HG03060 (cell line): Measurements from ENCODE around the gene BCL2L11.
A peak's percentile ranks its signal among the peaks of the same experiment; 100 is the strongest.
"Not testable (repeated sequence)": the region's sequence is repeated elsewhere in the genome, so short reads cannot be mapped to it uniquely, and the experiment has no call there.

Experiments used
- ATAC-seq: cut with Tn5 transposase; IDR thresholded peaks from one replicate; pipeline ENCODE4 v1.9.1; 2021; ENCODE audit warnings: low read depth, moderate number of reproducible peaks; ENCODE audit not compliant: unreplicated experiment

The BCL2L11 gene, protein sequence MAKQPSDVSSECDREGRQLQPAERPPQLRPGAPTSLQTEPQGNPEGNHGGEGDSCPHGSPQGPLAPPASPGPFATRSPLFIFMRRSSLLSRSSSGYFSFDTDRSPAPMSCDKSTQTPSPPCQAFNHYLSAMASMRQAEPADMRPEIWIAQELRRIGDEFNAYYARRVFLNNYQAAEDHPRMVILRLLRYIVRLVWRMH

DNA sequence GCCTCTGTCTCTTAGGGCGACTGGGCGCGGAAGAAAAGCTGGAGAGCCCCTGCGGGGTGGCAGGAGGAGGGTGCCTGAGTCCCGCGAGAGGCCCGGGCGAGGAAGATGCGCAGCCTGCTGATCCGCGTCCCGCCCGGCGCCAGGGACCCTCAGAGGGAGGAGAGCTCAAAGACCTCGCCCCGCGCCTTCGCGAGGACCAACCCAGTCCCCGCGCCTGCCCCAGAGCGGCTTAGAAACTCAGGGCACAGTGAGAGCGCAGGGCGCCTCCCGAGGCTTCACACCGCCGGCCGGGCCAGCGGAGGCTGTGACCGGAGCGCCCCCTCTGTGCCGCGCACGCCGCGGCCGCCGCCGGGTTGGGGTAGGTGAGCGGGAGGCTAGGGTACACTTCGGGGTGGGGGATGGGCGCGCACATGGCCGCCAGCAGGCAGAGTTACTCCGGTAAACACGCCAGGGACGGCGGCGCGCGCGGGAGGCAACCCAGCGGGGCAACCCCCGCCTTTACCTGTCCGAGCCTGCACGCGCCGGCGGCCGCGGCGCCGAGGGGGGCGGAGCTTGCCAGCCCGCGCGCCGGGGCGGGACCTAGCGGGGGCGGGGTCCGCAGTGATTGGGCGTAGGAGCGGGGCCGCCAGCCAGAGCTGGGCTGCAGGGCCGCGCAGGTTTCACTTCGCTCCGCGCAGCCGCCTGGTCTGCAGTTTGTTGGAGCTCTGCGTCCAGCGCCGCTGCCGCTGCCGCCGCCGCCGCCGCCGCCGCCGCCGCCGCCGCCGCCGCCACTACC, at the start of gene BCL2L11:
TSS of gene BCL2L11 (plus strand) at position 662 of the 775 bp plus-strand sequence. CDS start 2,832 bp downstream, outside the sequence.
- ATAC-seq, result no peak

DNA sequence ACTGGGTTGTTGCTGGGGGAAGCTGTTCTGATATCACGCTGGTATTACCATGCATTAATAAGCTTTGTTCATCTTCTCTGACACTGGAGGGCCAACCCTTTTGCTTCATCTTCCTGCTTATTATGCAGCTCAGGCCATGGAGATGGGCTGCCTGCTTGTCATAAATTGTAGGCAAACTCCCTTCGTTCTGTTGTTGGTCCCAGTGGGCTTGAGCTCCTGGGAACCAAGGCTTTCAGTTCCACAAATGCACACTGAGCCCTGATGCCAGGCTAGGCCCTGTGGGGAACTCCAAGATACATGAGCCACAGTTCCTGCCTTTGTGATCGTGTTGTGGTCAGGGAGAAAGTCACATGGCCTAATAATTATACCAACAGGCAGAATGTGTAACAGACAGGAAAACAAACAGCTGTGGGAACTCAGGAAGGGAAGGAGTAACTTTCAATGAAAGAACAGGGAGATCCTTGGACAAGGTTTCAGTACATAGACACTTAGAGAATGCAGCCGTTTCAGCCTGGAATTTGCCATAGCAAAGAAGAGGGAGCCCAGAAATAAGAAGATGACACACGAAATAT, 49.0 kb upstream of the BCL2L11 start:
- no peak for ATAC-seq

DNA sequence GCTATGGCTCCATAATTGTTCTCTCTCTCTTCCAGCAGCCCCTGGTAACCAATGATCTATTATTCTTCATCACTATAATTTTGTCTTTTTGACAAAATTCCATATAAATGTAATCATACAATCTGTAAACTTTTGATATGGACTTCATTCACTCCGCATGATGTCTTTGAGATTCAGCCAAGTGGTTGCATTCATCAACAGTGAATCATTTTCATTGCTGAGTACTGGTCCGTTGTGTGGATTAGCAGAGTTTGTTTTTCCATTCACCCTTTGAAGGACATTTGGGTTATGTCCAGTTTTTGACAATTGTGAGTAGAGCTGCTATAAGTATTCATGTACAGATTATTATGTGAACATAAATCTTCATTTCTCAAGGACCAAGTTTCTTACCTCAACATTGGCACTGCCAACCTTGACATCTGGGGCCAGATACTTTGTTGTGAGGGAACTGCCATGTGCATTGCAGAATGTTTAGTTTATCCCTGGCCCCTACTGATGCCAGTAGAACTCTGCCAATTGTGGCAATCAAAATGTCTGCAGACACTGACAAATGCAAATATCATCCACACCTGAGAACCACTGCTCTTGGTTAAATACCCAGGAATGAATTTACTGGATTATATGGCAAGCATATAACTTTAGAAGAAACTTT, 48.4 kb upstream of the BCL2L11 start:
- ATAC-seq, result no peak

DNA sequence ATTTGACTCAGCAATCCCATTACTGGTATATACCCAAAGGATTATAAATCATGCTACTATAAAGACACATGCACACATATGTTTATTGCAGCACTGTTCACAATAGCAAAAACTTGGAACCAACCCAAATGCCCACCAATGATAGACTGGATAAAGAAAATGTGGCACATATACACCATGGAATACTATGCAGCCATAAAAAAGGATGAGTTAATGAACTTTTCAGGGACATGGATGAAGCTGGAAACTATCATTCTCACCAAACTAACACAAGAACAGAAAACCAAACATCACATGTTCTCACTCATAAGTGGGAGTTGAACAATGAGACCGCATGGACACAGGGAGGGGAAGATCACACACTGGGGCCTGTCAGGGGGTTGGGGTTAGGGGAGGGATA, 38.1 kb upstream of the BCL2L11 start:
- not testable (repeated sequence) for ATAC-seq

DNA sequence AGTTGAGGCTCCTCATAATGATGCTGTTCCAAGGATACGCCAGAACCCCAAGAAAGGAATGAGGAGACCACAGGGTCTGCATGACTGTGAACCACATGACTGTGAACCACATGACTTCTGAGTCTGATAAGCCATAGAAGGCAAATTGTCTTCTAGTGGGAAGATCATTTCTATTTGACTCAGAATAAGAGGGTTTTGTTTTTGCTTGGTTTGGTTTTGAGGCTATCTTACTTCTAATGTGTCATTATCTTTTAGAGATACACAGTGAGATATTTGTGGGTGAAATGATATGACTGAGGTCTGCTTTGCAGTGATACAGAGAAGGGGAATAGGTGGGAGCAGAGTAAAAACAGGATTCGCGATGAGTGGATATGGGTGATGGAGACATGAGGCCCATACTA, 28.9 kb upstream of the BCL2L11 start:
- ATAC-seq, result no peak

DNA sequence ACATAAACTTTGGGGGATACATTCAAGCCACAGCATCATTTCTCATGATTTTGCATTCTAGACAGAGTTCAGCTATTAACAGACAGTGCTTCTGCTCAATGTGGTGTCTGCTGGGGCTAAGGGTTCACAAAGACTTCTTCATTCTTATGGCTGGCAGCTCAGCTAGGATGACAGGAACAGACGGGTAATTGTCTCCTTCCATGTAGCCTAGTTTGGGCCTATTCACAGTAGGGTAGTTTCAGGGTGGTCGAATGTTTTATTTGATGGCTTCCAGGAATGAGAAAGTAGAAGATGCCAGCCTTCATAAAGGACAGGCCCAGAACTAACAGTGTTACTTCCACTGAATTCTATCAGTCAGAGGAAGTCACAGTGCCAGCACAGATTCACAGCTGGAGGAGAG, 26.0 kb upstream of the BCL2L11 start:
- ATAC-seq, result no peak

DNA sequence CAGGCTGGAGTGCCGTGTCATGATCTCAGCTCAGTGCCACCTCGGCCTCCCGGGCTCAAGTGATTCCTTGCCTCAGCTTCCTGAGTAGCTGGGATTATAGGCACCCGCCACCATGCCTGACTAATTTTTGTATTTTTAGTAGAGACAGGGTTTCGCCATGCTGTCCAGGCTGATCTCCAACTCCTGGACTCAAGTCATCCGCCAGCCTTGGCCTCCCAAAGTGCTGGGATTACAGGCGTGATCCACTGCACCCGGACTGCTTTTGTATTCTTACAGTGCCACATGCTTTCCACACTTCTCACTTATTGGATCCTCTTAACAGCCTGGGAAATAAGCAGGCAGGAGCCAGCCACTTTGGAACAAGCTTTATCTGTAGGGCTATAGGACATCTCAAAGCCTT, 25.3 kb upstream of the BCL2L11 start:
- no peak for ATAC-seq

DNA sequence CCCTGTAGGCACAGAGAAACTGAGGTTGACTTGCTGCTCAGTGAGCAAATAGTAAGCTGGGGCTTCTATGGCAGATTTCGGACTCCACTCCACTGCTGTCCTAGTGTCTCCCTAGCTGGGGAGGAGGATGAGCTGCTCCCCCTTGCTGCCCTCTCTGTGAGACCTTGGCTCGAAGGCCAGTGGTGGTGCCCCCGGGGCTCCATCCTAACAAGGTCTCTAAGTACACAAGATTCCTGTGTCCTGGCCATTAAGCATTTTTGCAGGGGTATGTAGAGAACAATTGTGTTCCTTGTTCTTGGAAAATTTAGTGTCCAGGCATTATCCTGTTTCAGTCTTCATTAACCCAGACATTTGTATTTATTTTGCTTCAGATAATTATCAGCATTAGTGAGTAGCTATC, 21.3 kb upstream of the BCL2L11 start:
- no peak for ATAC-seq

DNA sequence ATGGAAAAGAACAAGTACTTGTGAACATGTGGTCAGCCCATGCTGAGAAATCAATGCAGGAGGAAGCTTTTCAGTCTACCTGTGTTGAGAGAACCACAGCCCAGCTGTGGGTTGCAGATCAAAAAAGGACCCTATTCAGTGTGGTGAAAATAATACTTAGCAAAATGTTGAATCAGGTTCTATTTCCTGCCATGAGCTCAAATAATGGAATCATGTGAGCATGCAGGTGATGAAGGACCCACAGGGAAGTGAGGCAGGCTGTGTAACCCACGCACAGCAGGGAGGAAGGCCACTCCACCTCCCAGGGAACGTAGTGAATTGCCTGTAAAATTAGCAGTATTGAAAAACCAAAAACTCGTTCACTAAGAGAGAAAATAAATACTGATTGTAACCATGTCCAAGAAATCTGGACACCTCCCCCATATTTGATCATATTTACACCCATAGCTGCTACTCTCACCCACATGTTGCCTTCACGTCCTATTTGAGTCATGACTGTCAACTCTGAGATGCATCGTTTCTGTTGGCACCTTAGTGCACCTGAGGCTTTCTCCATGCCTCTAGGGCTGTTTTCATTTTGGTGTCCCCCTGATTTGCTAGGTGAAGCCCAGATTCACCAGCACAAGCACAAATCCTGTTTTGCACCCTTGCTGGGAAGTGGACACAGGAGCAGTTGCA, 20.5 kb upstream of the BCL2L11 start:
- peak; percentile 18 for ATAC-seq

DNA sequence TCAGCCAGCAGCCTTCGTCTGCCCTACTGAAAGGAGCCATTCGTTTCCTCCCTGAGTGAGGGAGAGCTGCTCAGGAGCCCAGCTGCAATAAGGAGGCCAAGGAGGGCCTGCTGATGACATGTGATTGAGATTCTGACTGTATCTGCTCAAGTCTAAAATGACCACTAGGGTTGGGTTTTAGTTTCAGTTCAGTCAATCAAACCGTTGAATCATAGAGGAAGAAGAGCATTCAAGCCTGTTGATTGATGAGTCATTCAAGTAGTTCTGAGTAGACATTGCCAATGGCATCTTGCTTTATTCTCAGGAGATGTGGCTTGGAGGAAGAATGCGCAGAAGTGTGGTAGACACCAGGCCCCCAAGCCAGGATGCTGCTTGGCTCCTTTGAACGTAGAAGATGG, 19.9 kb upstream of the BCL2L11 start:
- ATAC-seq, result peak; percentile 74

DNA sequence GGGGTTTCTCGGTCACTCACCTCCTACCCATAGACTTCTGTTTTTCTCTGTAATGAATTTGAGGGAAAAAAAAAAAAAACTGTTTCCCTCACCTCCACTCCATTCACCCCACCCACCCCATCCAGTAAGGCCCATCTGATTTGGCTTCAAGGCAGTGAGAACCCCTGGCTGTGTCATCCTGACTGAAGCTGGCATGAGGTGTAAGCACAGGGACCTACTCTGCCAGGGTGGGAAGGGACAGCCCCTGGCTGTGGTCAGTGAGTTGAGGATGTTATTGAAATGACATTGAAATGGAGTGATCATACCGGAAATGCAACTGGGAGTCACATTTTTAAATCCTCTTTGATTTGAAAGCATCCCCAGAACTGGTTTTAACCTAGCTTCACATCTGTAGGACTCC, 19.1 kb upstream of the BCL2L11 start:
- ATAC-seq, result no peak

DNA sequence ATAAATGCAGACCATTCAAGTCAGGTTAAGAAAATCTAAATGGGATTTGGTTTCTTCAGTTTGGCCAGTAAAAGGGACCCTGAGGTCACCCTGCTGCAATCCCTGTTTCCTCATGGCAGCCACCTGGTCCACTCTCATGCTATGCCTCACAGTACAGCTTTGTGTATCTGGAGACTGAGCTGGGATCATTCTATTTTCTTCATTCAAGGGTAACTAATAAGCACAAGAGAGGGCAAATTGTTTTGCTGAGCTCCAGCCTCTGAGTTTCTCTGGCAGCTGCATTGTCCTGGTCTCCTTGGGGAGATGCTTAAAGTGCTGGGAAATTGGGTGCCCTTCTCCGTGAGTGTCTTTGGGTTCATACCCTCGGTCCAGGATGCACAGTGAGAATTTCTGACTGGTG, 18.5 kb upstream of the BCL2L11 start:
- ATAC-seq, result no peak

DNA sequence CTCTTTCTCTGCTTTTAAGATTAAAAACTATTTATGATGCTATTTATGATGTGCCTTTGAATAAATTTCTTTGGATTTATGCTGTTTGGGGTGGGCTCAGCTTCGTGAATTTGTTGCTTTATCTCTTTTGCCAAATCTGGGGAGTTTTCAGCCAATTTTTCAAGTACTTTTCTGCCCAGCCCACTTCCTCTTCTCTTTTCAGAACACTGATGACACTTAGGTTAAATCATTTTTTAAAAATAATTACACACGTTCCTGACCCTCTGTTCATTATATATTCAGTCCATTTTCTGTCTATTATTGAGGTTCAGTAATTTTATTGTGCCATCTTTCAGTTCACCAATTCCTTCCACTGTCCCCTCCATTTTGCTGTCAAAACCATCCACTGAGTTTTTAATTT, 14.8 kb upstream of the BCL2L11 start:
- no peak for ATAC-seq

DNA sequence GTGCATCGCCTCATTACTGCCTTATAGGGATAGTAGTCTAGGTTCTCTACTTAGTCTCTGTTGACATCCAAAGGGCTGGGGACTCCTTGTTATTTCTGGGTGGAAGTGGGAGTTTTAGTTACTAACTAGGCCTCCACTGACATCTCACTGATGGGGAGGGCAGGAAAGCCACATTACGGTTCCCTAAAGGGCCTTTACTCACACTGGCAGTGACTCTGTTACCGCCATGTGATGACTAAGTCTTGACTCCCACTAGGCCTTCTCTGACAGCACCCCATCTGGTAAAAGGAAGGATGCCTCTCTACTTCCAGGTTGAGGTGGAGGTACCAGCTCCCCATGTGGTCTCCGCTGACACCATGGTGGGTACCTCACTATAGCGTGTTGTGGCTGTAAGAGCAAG, 14.0 kb upstream of the BCL2L11 start:
- ATAC-seq, result no peak

DNA sequence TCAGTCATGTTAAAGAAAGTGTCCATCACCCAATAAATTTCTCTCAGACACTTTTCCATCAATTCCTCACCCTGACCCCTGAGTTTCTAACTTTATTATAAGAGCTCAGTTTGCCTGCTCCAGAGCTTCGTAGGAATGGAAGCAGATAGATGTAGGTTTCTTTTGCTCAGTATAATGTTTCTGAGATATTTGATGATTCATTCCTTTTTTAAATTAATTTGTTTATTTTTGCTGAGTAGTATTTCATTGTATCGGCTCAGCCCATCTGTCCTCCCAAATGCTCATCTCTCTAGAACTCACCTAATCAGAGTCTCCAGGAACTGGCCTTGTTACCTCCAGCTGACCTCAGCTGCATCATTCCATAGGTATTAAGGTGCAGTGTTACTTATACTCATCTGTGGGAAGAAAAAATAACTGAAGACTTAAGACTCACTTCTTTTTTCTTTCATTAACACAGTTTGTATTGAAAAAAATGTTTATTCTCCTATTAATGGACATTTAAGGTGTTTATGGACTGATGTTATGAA, 11.9 kb upstream of the BCL2L11 start:
- ATAC-seq, result no peak

DNA sequence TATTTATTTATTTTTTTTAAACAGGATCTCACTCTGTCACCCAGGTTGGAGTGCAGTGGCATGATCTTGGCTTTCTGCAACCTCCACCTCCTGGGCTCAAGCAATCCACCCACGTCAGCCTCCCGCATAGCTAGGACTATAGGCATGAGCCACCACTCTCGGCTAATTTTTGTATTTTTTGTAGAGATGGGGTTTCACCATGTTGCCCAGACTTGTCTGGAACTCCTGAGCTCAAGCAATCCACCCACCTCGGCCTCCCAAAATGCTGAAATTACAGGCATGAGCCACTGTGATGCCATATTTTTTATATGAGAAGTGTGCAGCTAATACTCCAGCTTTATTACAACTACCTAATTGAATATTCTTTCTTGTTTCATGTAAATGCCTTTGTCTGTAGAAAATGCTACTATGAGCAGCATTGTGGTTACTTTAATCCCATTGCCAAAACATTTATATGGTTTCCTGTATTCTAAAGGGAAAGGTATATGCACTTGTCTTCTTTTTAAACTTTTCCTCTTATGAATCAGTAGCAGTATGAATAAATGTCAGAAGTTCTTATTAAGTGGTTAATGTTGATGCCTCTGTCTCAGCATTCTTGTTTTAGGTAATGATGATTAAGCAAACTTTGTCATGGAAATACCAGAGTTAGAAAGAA, 9.5 kb upstream of the BCL2L11 start:
- no peak for ATAC-seq

DNA sequence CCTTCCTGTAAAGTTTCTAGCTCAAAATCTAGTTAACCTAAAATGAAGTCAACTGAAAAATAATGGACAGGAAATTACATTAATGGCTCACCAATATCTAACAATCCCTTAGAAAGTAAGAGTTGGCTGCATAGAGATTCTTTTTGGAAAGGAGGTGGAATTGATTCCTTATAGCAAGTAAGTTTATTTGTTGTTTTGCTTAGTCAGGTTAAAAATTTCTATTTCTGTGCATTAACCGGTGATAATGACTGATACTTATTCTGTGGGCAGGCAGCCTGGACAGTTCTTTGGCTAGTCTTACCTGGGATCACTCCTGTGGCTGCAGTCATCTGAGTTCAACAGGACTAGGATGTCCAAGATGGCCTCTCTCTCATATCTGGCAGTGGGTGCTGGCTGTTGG, 6.9 kb upstream of the BCL2L11 start:
- no peak for ATAC-seq

DNA sequence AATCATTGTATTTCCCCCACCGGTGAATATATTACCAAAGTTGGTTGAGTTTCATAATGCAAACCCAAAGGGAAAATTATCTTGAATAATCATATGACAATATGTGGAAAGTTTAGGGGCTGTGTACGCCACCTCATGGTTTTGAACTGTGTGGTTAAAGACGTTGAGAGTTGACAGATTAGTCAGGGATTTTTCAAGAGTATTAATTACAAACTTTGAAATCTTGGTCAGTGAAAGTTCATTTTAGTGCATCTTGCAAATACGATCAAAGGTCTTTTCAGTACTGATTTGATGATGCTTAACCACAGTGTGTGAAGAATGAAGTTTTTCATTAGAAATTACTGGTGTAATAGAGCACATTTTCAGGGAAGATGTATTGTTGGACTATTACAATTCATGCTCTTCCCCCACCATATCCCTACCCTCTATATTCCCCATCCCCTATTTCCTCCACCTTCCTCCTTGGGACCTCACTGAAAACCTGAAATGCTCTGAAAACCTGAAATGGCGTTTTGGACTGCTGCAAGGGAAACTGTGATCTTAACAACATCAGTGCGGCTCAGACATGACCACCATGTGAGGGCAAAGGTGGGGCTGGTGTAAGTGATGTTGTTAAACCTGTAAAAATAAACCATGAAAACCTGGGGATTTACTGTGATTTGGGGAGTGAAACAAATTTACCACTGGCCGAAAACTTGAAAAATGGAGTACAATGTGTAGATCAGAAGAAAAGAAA, 4.5 kb upstream of the BCL2L11 start:
- peak; percentile 37 for ATAC-seq

DNA sequence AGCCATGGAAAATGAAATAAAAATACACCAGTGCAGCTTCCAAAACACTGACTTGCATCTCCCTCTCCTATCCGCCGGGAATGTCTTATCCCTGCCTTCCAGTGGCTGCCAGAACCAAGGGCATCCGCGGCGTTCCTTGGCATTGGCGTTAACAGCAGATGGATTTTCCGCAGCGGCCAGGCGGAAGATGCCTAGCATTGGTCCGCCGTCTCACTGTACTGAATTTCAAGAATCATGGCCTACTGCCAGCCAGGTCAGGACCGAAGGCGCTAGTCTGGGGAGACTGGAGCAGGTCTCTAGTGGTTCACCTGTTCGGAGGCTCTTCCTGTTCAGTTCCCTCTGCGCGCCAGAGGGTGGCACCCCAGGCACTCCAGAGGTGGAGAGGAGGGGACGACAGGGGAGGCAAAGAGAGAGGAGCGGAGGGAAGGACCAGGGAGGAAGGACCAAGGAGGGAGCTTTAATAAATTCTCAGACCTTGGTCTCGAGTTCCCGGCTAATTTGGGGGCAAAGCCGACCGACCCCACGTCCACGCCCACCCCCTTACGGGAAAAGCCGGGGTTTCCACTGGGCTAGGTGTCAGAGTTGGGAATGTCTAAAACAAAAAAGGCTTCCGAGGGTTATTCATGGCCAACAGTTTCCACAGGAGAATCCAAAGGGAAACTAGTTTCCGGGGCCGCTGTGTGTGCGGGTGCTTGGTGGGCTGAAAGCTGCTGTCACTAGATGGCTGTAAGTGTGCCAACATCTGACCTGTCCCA, 3.7 kb upstream of the BCL2L11 start:
- no peak for ATAC-seq
